ENCODE measurements around the gene ZBTB16.

ZBTB16 gene

DNA sequence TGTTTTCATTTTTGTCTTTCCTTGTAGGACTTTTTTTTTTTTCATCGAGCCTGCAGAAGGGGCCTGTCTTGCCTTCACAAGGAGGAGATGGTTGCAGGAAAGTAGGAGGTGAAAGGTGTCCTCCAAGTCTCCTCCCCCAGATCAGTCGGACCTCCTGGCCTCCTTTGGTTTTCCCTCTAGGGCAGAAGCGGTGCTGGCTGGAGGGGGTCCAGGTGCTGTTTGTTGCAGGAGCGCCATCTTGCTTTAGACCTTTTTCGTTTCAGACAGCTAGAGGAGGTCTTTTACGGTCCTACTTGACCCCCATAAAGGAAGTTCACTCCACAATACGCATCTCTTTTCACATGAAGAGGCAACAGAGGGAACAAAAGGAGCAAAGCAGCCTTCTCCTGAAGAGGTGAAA lies 66.0 kb downstream of the ZBTB16 start:
- no peak overlapping the region for H3K4me3 ChIP-seq (ENCODE audit: low read depth, low read length)
- TF ChIP-seq, protein P1, sequence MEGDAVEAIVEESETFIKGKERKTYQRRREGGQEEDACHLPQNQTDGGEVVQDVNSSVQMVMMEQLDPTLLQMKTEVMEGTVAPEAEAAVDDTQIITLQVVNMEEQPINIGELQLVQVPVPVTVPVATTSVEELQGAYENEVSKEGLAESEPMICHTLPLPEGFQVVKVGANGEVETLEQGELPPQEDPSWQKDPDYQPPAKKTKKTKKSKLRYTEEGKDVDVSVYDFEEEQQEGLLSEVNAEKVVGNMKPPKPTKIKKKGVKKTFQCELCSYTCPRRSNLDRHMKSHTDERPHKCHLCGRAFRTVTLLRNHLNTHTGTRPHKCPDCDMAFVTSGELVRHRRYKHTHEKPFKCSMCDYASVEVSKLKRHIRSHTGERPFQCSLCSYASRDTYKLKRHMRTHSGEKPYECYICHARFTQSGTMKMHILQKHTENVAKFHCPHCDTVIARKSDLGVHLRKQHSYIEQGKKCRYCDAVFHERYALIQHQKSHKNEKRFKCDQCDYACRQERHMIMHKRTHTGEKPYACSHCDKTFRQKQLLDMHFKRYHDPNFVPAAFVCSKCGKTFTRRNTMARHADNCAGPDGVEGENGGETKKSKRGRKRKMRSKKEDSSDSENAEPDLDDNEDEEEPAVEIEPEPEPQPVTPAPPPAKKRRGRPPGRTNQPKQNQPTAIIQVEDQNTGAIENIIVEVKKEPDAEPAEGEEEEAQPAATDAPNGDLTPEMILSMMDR (conservative IDR thresholded peaks at IDR 0.05; ENCODE audit: low read depth, low read length): no peak
- no peak for DNase-seq (ENCODE audit: low read depth)

DNA sequence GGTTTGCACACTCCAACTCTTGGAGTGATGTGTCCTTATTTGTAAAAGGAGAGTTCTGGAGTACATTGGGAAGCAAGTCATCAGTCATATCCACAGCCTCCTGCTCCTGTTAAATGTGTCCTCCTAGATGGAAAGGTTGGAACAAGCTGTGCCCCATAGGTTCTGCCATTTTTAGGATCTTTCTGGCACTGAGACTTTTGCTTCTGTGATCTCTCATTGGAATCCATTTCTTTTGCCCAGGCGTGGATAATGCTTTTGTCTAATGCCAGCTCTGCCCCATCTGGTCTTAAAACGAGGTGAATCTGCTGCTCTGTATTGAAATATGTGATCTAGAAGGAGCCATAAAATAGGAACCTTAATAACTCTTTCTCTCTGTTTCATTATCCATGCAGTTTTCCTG lies 66.4 kb downstream of the ZBTB16 start:
- no peak overlapping the region for H3K4me3 ChIP-seq (ENCODE audit: low read depth, low read length)
- TF ChIP-seq, protein P1 (conservative IDR thresholded peaks at IDR 0.05; ENCODE audit: low read depth, low read length): no peak
- no peak for DNase-seq (ENCODE audit: low read depth)

DNA sequence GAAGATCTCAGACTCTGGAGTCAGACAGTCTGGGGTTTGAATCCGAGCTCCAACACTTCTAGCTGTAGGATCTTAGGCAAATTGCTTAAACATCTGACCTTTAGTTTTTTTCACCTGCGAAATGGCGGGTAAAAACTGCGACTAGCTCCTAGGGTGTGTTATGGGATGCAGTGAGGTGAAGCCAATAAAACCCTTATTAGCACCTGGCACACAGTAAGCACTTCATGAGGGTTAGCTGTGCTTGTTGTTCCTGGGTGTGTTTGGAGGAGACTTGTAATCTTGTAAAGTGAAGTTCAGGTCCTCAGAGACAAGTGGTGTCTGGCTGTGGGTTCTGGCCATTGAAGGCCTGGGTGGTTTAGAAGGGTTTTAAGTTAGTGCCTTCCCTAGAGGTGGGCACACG lies 68.9 kb downstream of the ZBTB16 start:
- no peak overlapping the region for H3K4me3 ChIP-seq (ENCODE audit: low read depth, low read length)
- DNase-seq (ENCODE audit: low read depth): no peak
- TF ChIP-seq, protein P1 (conservative IDR thresholded peaks at IDR 0.05; ENCODE audit: low read depth, low read length): no peak

DNA sequence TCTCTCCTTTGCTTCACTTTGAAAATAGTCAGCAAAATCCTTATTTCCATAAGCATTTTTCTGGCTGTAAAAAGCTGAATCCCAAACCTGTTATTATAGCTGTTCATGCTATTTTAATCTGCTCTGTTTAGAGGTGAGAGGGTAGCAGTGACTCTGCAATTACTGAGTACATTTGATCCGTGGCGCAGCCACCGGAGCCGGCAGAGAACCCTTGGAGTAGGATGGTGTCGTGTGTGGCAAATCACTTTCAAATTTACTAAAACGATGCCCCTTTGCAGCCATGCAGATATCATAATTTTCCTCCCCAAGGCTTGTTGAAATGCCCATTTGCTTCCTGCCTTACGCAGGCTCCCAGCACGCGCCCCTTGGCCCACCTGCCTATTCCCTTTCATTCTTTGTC lies 69.6 kb downstream of the ZBTB16 start:
- TF ChIP-seq, protein P1 (conservative IDR thresholded peaks at IDR 0.05; ENCODE audit: low read depth, low read length): no peak
- no peak overlapping the region for H3K4me3 ChIP-seq (ENCODE audit: low read depth, low read length)
- no peak for DNase-seq (ENCODE audit: low read depth)

DNA sequence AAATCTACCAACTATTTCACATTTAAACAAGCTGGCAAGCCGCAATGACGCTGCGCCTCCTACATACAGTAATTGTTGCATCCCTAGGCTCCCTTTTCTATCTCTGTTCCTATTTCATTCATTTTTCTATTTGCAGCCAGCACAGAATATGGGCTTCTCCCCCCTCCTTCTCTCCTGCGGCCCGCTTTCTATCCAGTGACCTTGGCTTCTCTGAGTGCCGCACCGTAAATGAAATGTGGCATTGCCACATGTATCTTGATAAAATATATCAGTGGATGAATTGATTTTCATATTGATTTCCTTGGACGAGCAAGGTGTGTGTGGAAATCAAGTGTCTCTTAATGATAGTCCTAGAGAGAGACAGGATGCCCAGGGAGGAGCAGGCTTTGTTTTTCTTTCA lies 70.2 kb downstream of the ZBTB16 start:
- TF ChIP-seq, protein P1 (conservative IDR thresholded peaks at IDR 0.05; ENCODE audit: low read depth, low read length): no peak
- H3K4me3 ChIP-seq (ENCODE audit: low read depth, low read length): no peak overlapping the region
- DNase-seq (ENCODE audit: low read depth): no peak

DNA sequence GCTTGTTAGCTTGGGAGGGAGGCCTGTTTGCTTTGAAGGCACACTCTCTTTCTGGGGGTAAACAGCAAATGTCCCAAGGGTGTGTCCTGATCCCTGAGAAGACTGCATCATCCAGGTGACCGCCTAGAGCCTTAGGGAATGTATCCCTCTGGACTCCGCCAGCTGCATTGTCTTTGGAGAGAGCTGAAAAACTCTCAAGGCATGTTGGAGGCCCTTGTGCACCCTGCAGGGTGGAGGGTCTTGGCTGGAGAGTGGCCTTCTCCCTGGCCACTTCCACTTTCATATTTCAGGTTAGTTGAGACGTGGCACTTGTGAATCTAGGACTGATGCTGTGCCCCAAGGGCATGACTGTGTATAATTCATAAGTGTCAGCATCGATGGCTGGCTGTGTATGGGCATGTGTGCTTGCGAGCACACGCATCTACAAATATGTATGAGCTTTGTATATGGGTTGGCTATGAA lies 70.6 kb downstream of the ZBTB16 start:
- TF ChIP-seq, protein P1 (conservative IDR thresholded peaks at IDR 0.05; ENCODE audit: low read depth, low read length): no peak
- DNase-seq (ENCODE audit: low read depth): no peak
- no peak overlapping the region for H3K4me3 ChIP-seq (ENCODE audit: low read depth, low read length)

DNA sequence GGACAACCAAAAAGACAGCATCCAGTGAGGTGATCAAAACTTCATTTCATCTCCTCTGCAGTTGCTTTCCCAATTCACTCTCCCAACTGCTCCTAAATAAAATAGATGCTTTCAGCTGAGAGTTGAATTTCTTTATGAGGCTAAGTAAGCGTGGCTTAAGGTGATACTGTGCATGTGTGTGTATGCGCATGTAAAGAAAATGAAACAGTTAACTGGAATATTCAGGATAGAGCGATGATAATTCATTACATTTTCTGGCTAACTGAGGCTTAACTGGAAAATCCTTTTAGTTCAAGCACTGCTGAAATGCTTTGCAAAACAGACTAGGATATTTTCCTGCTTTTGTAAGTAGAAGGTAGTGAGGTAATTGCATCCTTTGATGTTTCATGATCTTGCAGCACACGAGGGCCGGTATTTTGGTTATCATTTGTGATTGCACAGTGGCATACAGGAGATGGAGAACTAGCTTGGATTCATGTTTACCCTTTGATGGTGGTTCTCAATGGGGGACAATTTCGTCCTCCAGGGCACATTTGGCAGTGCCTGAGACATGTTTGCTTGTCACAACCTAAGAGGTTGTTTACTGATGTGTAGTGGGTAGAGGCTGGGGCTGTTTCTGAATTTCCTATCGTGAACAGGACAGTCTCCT lies 71.2 kb downstream of the ZBTB16 start:
- TF ChIP-seq, protein P1 (conservative IDR thresholded peaks at IDR 0.05; ENCODE audit: low read depth, low read length): no peak
- no peak for DNase-seq (ENCODE audit: low read depth)
- H3K4me3 ChIP-seq (ENCODE audit: low read depth, low read length): no peak overlapping the region
